DND-41 (cell line): ENCODE measurements around the gene AAMDC.

Experiments used
- ATAC-seq: fragments of 200-7000 bp; cut with Tn5 transposase; 3 replicates; pipeline ENCODE4 v1.9.1; 2021; ENCODE audit warnings: low read depth; ENCODE audit not compliant: insufficient read depth
- DNase-seq: peaks from one replicate; pipeline ENCODE4 v3.0.0-alpha.2; 2020
- H2AFZ ChIP-seq: 2 replicates; pipeline ENCODE4 v1.6.0; 2012; ENCODE audit warnings: low read depth, low read length
- H3K27ac ChIP-seq: 2 replicates; pipeline ENCODE4 v1.5.1; 2012; ENCODE audit warnings: low read length, inconsistent platforms
- H3K27me3 ChIP-seq: fragments of 200-600 bp; sonication (generic); 2 replicates; pipeline ENCODE4 v1.6.0; 2012; ENCODE audit warnings: low read length, mild to moderate bottlenecking, inconsistent platforms; ENCODE audit not compliant: insufficient read depth, poor library complexity
- H3K36me3 ChIP-seq: 2 replicates; pipeline ENCODE4 v1.5.1; 2012; ENCODE audit warnings: low read length, inconsistent platforms; ENCODE audit not compliant: insufficient read depth
- H3K4me1 ChIP-seq: 2 replicates; pipeline ENCODE4 v1.5.1; 2012; ENCODE audit warnings: mild to moderate bottlenecking, low read length; ENCODE audit not compliant: insufficient read depth
- H3K4me2 ChIP-seq: 2 replicates; pipeline ENCODE4 v1.6.0; 2012; ENCODE audit warnings: mild to moderate bottlenecking, moderate library complexity, low read length, inconsistent platforms; ENCODE audit not compliant: insufficient read depth
- H3K4me3 ChIP-seq, 2 experiments: fragments of 200-600 bp in 1 of 2; shearing (Covaris generic) in 1 of 2; 2 replicates each; pipeline ENCODE4 v1.5.1; 2012 to 2016; ENCODE audit warnings: inconsistent platforms in 2 of 2, low read length in 2 of 2, mild to moderate bottlenecking in 2 of 2, low read depth in 1 of 2, moderate library complexity in 1 of 2
- H3K79me2 ChIP-seq: 2 replicates; pipeline ENCODE4 v1.6.0; 2012; ENCODE audit warnings: low read length, inconsistent platforms; ENCODE audit not compliant: insufficient read depth
- H3K9ac ChIP-seq: 2 replicates; pipeline ENCODE4 v1.6.0; 2012; ENCODE audit warnings: low read depth, mild to moderate bottlenecking, inconsistent platforms, low read length, moderate library complexity
- H3K9me3 ChIP-seq: 2 replicates; pipeline ENCODE4 v1.5.1; 2012; ENCODE audit warnings: low read length, moderate library complexity, mild to moderate bottlenecking, inconsistent platforms; ENCODE audit not compliant: insufficient read depth, severe bottlenecking
- H4K20me1 ChIP-seq: 2 replicates; pipeline ENCODE4 v1.6.0; 2012; ENCODE audit warnings: low read length; ENCODE audit not compliant: insufficient read depth
- EZH2 ChIP-seq: IDR thresholded peaks from 3 replicates; pipeline ENCODE4 v1.6.1; 2012; ENCODE audit warnings: borderline replicate concordance, low read depth, mild to moderate bottlenecking, moderate library complexity, low read length, inconsistent platforms; ENCODE audit not compliant: severe bottlenecking
- TF ChIP-seq, protein P1 (sequence below): IDR thresholded peaks from 2 replicates; pipeline ENCODE4 v1.5.1; 2012; ENCODE audit warnings: borderline replicate concordance, low read length, moderate library complexity, mild to moderate bottlenecking; ENCODE audit not compliant: poor library complexity, severe bottlenecking; ENCODE audit errors: extremely low read depth

The AAMDC gene

DNA sequence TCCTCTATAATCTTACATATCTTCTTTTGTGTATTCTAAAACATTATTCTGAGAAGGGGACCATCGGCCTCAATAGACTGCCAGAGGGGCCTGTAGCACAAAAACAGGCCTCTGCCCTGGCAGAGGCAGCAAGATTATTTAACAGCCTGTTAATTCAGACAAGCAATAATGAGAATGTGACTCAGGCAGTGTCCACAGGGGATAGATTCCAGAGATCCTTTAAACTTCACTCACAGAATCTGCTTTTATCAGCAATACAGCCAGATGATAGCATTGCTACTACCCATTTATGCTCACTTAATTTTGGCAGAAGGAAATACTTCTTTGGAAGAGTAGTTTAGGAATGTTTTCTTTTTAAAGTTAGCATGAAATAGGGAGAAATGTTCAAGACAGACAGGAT lies 44.9 kb downstream of the AAMDC start:
- Histone ChIP-seq H3K36me3 (peaks cover 6% of the 10 kb centered on the region; the same call in 1 of the 2 replicates), H4K20me1 (no peaks in the 10 kb centered on the region), H3K4me3 (no peak overlapping the region), H3K9me3 (no peaks in the 10 kb centered on the region), H3K4me1 (no peaks in the 10 kb centered on the region), H3K27ac (no peak overlapping the region), H3K9ac (no peak overlapping the region), H3K79me2 (no peaks in the 10 kb centered on the region), H3K4me2 (no peak overlapping the region), H3K27me3 (no peaks in the 10 kb centered on the region), H2AFZ (no peak overlapping the region)
- DNase-seq (no peak), ATAC-seq (no peak)
- no peak for TF ChIP-seq EZH2
- TF ChIP-seq, protein P1, sequence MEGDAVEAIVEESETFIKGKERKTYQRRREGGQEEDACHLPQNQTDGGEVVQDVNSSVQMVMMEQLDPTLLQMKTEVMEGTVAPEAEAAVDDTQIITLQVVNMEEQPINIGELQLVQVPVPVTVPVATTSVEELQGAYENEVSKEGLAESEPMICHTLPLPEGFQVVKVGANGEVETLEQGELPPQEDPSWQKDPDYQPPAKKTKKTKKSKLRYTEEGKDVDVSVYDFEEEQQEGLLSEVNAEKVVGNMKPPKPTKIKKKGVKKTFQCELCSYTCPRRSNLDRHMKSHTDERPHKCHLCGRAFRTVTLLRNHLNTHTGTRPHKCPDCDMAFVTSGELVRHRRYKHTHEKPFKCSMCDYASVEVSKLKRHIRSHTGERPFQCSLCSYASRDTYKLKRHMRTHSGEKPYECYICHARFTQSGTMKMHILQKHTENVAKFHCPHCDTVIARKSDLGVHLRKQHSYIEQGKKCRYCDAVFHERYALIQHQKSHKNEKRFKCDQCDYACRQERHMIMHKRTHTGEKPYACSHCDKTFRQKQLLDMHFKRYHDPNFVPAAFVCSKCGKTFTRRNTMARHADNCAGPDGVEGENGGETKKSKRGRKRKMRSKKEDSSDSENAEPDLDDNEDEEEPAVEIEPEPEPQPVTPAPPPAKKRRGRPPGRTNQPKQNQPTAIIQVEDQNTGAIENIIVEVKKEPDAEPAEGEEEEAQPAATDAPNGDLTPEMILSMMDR = no peak

DNA sequence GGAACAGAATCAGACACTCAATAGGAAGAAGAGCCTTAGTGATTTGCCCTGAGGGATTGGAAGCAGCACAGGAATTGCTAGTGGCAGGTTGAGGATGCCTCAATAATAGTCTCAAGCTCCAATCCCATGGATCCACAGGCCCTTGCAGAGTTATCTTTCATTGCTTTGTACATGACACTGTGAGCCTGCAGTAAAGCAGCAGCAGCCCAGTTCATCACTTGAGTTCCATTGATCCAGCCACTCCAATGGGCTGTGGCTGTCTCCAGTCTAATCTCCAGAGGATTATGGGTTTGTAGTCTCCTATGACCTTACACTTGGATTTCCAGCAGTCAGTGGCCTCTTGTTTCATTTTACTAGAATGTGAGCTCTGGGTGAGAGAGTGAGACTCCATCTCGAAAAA lies 45.4 kb downstream of the AAMDC start:
- Histone ChIP-seq H2AFZ (no peak overlapping the region), H3K4me3 (no peak overlapping the region), H3K9me3 (no peaks in the 10 kb centered on the region), H3K4me1 (no peaks in the 10 kb centered on the region), H3K27me3 (no peaks in the 10 kb centered on the region), H3K36me3 (peaks cover 6% of the 10 kb centered on the region; the same call in 1 of the 2 replicates), H3K9ac (no peak overlapping the region), H3K27ac (no peak overlapping the region), H3K79me2 (no peaks in the 10 kb centered on the region), H3K4me2 (no peak overlapping the region), H4K20me1 (no peaks in the 10 kb centered on the region)
- ATAC-seq (no peak), DNase-seq (no peak)
- no peak for TF ChIP-seq EZH2
- TF ChIP-seq, protein P1 = no peak

DNA sequence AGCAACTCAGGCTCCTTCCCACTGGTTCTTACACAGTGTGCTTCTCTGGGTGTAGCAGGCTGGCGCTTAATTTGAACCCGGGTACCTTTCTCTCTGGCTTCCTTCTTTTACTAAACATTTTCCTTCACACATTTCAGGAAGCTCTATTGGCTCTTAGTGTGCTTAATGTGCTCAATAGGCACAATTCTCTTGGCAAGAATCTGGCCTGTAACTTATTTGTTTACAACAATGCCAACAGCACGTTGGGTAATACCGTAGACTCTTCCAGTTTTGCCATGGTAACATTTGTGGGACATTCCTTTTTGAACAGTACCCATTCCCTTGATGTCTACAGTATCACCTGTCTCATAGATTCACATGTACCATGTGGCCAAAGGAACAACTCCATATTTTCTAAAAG lies 47.8 kb downstream of the AAMDC start:
- no peak overlapping the region for H2AFZ ChIP-seq
- no peak overlapping the region for H3K9ac ChIP-seq
- H3K4me3 ChIP-seq = no peak overlapping the region
- ATAC-seq = no peak
- no peak overlapping the region for H3K4me2 ChIP-seq
- H3K27me3 ChIP-seq = no peaks in the 10 kb centered on the region
- no peak overlapping the region for H3K27ac ChIP-seq
- no peaks in the 10 kb centered on the region for H3K9me3 ChIP-seq
- no peaks in the 10 kb centered on the region for H3K4me1 ChIP-seq
- no peak for DNase-seq
- no peaks in the 10 kb centered on the region for H4K20me1 ChIP-seq
- TF ChIP-seq EZH2 = no peak
- peaks cover 15% of the 10 kb centered on the region for H3K36me3 ChIP-seq
- no peaks in the 10 kb centered on the region for H3K79me2 ChIP-seq

DNA sequence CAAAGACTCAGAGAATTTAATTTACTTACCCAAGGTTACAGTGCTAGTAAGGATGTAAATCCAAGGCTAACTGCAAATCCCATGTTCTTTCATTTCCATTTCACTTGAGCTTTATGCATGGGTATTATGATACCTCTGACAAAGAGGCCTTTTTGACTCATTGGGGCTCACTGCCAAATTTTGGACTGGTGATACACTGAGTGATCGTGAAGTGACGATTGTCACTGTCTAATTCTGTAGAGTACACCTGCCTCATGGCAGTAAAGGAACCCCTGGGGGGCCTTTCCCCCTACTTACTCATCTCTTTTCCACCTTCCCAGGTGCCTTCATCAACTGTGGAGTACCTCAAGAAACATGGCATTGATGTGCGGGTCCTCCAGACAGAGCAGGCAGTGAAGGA lies 50.9 kb downstream of the AAMDC start:
- Histone ChIP-seq H3K4me2 (no peak overlapping the region), H2AFZ (no peak overlapping the region), H4K20me1 (no peaks in the 10 kb centered on the region), H3K4me3 (no peak overlapping the region), H3K9me3 (no peaks in the 10 kb centered on the region), H3K4me1 (no peaks in the 10 kb centered on the region), H3K79me2 (no peaks in the 10 kb centered on the region), H3K36me3 (peaks cover 33% of the 10 kb centered on the region), H3K27me3 (no peaks in the 10 kb centered on the region), H3K9ac (no peak overlapping the region), H3K27ac (no peak overlapping the region)
- DNase-seq = no peak
- TF ChIP-seq, protein P1 = no peak
- TF ChIP-seq EZH2 = no peak
- no peak for ATAC-seq
